HCT116 (cell line): ENCODE results near the gene TANGO6. TPM values are rescaled to one million over a fixed set of nuclear protein-coding genes. Genes with fewer than 3 reads are reported as not detected.

Source experiments
- ATAC-seq: fragments of 200-7000 bp; cut with Tn5 transposase; 2 replicates; pipeline ENCODE4 v1.9.1; 2020; ENCODE audit warnings: mild to moderate bottlenecking, moderate library complexity
- BruUV-seq: library from RNA; stranded (reverse); fragments of 400-500 nt; replicated peaks from 2 replicates; lab custom pipeline; 2021; lab: Mats Ljungman, UMichigan
- CTCF ChIA-PET: fragments of 300-600 bp; sonication (Branson Sonifier 250); formaldehyde crosslinking; loops from one replicate; lab custom pipeline; 2021; ENCODE audit warnings: antibody characterized with exemption; lab: Charles Lee
- POLR2A ChIA-PET: fragments of 300-600, 350-600 bp; sonication (Branson Sonifier 250); formaldehyde crosslinking; loops from one replicate; lab custom pipeline; 2021; ENCODE audit warnings: antibody characterized with exemption; lab: Charles Lee
- RAD21 ChIA-PET, 2 experiments: fragments of 300-600 bp; sonication (Branson Sonifier 250); formaldehyde crosslinking; loops; one replicate each; lab custom pipeline; 2023; ENCODE audit warnings: low total read pairs in 2 of 2; ENCODE audit not compliant: uncharacterized antibody in 2 of 2, unreplicated experiment in 2 of 2, low non-redundant PET in 1 of 2; lab: Charles Lee
- DNase-seq: peaks from one replicate; pipeline ENCODE4 v3.0.0-alpha.2; 2010; ENCODE audit warnings: low read depth, low spot score
- H2AFZ ChIP-seq: fragments of 200-600 bp; shearing (Covaris generic), sonication (generic); 2 replicates; pipeline ENCODE4 v1.6.1; 2017; ENCODE audit warnings: low read depth, mixed run types, mixed read lengths, antibody characterized with exemption, low read length; ENCODE audit not compliant: poor library complexity, severe bottlenecking
- H3K27ac ChIP-seq: 2 replicates; pipeline ENCODE4 v1.5.1; 2012; ENCODE audit warnings: low read depth, low read length
- H3K27me3 ChIP-seq: fragments of 200-600 bp; sonication (generic); 2 replicates; pipeline ENCODE4 v1.6.1; 2016; ENCODE audit warnings: mixed run types, low read length, mixed read lengths; ENCODE audit not compliant: insufficient read depth
- H3K36me3 ChIP-seq, 2 experiments: fragments of 200-500 bp in 1 of 2; fragments of 200-600 bp in 1 of 2; sonication (Bioruptor generic) in 1 of 2; sonication (generic) in 1 of 2; 2 replicates each; pipeline versions ENCODE4 v1.5.1 to v1.6.1; 2014 to 2016; ENCODE audit warnings: low read length in 2 of 2, inconsistent platforms in 1 of 2, mixed read lengths in 1 of 2, mixed run types in 1 of 2; ENCODE audit not compliant: insufficient read depth in 2 of 2, control insufficient read depth in 1 of 2
- H3K4me1 ChIP-seq, 2 experiments: fragments of 200-600 bp in 1 of 2; sonication (generic) in 1 of 2; 2 replicates each; pipeline versions ENCODE4 v1.5.1 to v1.6.1; 2012 to 2017; ENCODE audit warnings: low read length in 2 of 2, inconsistent platforms in 1 of 2, mild to moderate bottlenecking in 1 of 2, mixed read lengths in 1 of 2, mixed run types in 1 of 2, moderate library complexity in 1 of 2; ENCODE audit not compliant: insufficient read depth in 2 of 2, control insufficient read depth in 1 of 2
- H3K4me2 ChIP-seq: fragments of 200-600 bp; sonication (generic); 2 replicates; pipeline ENCODE4 v1.6.1; 2017; ENCODE audit warnings: mixed run types, low read length, mixed read lengths
- H3K4me3 ChIP-seq, 2 experiments: fragments of 200-600 bp in 1 of 2; sonication (generic) in 1 of 2; replicated peaks in 1 of 2; 2 replicates each; pipeline ENCODE4 v1.5.1; 2011 to 2016; ENCODE audit warnings: low read length in 2 of 2, control low read depth in 1 of 2, low read depth in 1 of 2, mild to moderate bottlenecking in 1 of 2, mixed read lengths in 1 of 2, mixed run types in 1 of 2
- H3K79me2 ChIP-seq: fragments of 200-600 bp; sonication (generic); 2 replicates; pipeline ENCODE4 v1.6.1; 2017; ENCODE audit warnings: mild to moderate bottlenecking, mixed run types, low read length, moderate library complexity, mixed read lengths; ENCODE audit not compliant: insufficient read depth
- H3K9ac ChIP-seq: fragments of 200-600 bp; sonication (generic); 2 replicates; pipeline ENCODE4 v1.6.1; 2016; ENCODE audit warnings: low read length, mixed read lengths
- H3K9me2 ChIP-seq: fragments of 200-600 bp; sonication (generic), shearing (Covaris generic); 2 replicates; pipeline ENCODE4 v1.6.1; 2017; ENCODE audit warnings: mixed run types, mild to moderate bottlenecking, moderate library complexity; ENCODE audit not compliant: insufficient read depth
- H3K9me3 ChIP-seq, 2 experiments: fragments of 200-500 bp in 1 of 2; fragments of 200-600 bp in 1 of 2; sonication (Bioruptor generic) in 1 of 2; sonication (generic) in 1 of 2; 2 replicates each; pipeline ENCODE4 v1.6.1; 2014 to 2017; ENCODE audit warnings: low read length in 2 of 2, mixed read lengths in 2 of 2, inconsistent platforms in 1 of 2, low read depth in 1 of 2, mild to moderate bottlenecking in 1 of 2, mixed run types in 1 of 2, moderate library complexity in 1 of 2; ENCODE audit not compliant: control insufficient read depth in 1 of 2, insufficient read depth in 1 of 2
- H4K20me1 ChIP-seq: fragments of 200-600 bp; sonication (generic), shearing (Covaris generic); 2 replicates; pipeline ENCODE4 v1.6.1; 2017; ENCODE audit warnings: mixed run types, mild to moderate bottlenecking, moderate library complexity; ENCODE audit not compliant: insufficient read depth
- RAD21 ChIP-seq: IDR thresholded peaks from 2 replicates; pipeline ENCODE4 v1.6.1; 2012; ENCODE audit warnings: low read depth, mild to moderate bottlenecking
- SIN3A ChIP-seq: IDR thresholded peaks from 2 replicates; pipeline ENCODE4 v1.6.1; 2012; ENCODE audit warnings: low read depth
- YY1 ChIP-seq: IDR thresholded peaks from 2 replicates; pipeline ENCODE4 v1.6.1; 2011; ENCODE audit warnings: low read length, low read depth, moderate library complexity, mild to moderate bottlenecking; ENCODE audit not compliant: insufficient replicate concordance; ENCODE audit errors: extremely low read depth
- intact Hi-C: fragments of 100-400 bp; cut with micrococcal nuclease; formaldehyde crosslinking; loops from 2 replicates; pipeline ENCODE4 v1.10.0; 2022
- total RNA-seq: library from RNA; stranded (reverse); gene quantifications from one replicate; pipeline ENCODE4 v1.2.1, GENCODE V29; 2021; ENCODE audit not compliant: unreplicated experiment
- TF ChIP-seq, protein P1 (sequence below): IDR thresholded peaks from 2 replicates; pipeline ENCODE4 v1.6.1; 2011; ENCODE audit warnings: mild to moderate bottlenecking, low read length, moderate library complexity; ENCODE audit not compliant: insufficient replicate concordance; ENCODE audit errors: extremely low read depth
- TF ChIP-seq, protein P2 (sequence below), 3 experiments: fragments of 200-600 bp in 1 of 3; sonication (generic) in 1 of 3; IDR thresholded peaks in 2 of 3; conservative IDR thresholded peaks in 1 of 3; 2 replicates each; pipeline ENCODE4 v1.5.1; 2012 to 2017; ENCODE audit warnings: low read depth in 2 of 3, low read length in 2 of 3, antibody characterized with exemption in 1 of 3, borderline replicate concordance in 1 of 3, control low read depth in 1 of 3, mild to moderate bottlenecking in 1 of 3, mixed read lengths in 1 of 3, mixed run types in 1 of 3, moderate library complexity in 1 of 3; ENCODE audit not compliant: insufficient read depth in 1 of 3

The TANGO6 gene
- total RNA-seq, 1 experiment from 2014 or later = 16.4 TPM

DNA sequence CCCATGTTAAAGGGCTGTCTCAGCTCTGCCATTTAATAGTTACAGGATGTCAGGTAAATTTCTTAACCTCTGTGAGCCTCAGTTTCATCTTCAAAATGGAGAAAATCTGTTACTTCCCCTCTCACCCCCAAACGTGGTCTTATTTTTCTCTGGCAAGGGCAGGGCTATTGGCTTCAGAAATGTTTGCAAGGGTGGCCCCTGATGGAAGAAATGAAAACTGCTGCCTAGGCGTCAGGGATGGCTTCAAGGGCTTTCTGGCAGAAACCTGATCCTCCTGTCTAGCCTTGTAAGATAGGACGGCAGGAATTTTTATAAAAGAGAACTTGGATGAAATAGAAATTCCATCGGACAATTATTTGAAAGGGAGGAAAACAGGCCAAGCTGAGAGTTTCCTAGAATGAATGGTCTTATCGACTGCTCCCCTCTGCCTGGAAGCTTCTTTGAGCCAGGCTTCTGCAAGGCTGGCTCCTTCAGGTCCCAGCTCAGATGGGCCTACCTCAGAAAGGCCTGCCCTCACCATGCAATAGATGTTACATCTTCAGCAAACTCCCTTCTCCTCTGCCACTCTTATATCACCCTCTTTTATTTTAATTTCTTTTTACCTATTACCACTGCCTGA is 43.0 kb upstream of the TANGO6 start:
- Histone ChIP-seq H4K20me1 (no peaks in the 10 kb centered on the region), H3K4me1 (peaks cover 17 to 24% of the 10 kb centered on the region in 2 experiments), H3K9me3 (no peaks in the 10 kb centered on the region), H3K4me2 (0 out of 2 replicates have a peak overlapping the region, but pooled peaks have one; percentile 1), H3K4me3 (no peak overlapping the region), H3K9ac (no peak overlapping the region), H3K36me3 (peaks cover 3 to 5% of the 10 kb centered on the region in 2 experiments; a peak in 1 of 4 replicates), H3K27ac (no peak overlapping the region), H3K27me3 (no peaks in the 10 kb centered on the region), H3K79me2 (no peaks in the 10 kb centered on the region), H2AFZ (no peak overlapping the region), H3K9me2 (no peaks in the 10 kb centered on the region)
- POLR2A ChIA-PET = interaction anchor here (0.5 kb wide), 1 partner anchor 298 kb away, joined by 4 read pairs; no protein-coding TSS in a partner anchor
- intact Hi-C loops = loop anchor here (1.0 to 2.0 kb wide), 4 partner anchors 96 to 324 kb away; no protein-coding TSS in a partner anchor
- peak; percentile 62 for DNase-seq
- peak; percentile 95 for ATAC-seq
- RAD21 ChIA-PET = interaction anchor here (0.6 to 0.9 kb wide), 3 partner anchors 10 to 123 kb away, joined by 3 to 5 read pairs (median 3); no protein-coding TSS in a partner anchor
- no TSS peak for BruUV-seq
- CTCF ChIA-PET = interaction anchor here (0.8 to 1.6 kb wide), 3 partner anchors 42 to 210 kb away, joined by 3 to 9 read pairs (median 3); no protein-coding TSS in a partner anchor
- TF ChIP-seq YY1 (no peak), RAD21 (peak; percentile 91), SIN3A (no peak)
- TF ChIP-seq, protein P1, sequence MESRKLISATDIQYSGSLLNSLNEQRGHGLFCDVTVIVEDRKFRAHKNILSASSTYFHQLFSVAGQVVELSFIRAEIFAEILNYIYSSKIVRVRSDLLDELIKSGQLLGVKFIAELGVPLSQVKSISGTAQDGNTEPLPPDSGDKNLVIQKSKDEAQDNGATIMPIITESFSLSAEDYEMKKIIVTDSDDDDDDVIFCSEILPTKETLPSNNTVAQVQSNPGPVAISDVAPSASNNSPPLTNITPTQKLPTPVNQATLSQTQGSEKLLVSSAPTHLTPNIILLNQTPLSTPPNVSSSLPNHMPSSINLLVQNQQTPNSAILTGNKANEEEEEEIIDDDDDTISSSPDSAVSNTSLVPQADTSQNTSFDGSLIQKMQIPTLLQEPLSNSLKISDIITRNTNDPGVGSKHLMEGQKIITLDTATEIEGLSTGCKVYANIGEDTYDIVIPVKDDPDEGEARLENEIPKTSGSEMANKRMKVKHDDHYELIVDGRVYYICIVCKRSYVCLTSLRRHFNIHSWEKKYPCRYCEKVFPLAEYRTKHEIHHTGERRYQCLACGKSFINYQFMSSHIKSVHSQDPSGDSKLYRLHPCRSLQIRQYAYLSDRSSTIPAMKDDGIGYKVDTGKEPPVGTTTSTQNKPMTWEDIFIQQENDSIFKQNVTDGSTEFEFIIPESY = no peak
- TF ChIP-seq, protein P2, sequence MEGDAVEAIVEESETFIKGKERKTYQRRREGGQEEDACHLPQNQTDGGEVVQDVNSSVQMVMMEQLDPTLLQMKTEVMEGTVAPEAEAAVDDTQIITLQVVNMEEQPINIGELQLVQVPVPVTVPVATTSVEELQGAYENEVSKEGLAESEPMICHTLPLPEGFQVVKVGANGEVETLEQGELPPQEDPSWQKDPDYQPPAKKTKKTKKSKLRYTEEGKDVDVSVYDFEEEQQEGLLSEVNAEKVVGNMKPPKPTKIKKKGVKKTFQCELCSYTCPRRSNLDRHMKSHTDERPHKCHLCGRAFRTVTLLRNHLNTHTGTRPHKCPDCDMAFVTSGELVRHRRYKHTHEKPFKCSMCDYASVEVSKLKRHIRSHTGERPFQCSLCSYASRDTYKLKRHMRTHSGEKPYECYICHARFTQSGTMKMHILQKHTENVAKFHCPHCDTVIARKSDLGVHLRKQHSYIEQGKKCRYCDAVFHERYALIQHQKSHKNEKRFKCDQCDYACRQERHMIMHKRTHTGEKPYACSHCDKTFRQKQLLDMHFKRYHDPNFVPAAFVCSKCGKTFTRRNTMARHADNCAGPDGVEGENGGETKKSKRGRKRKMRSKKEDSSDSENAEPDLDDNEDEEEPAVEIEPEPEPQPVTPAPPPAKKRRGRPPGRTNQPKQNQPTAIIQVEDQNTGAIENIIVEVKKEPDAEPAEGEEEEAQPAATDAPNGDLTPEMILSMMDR (IDR thresholded peaks at IDR 0.05 in 2 of 3, conservative IDR thresholded peaks at IDR 0.05 in 1 of 3; ENCODE audit: borderline replicate concordance in 1 of 3, insufficient read depth in 1 of 3, low read depth in 2 of 3, low read length in 2 of 3) = peak; percentile 87 to 90 (median 88)
- TF ChIP-seq, all 23 proteins: peak for 2
